Hepatocyte (in vitro differentiated cells): Measurements from ENCODE around the gene SPAST. TPM values are rescaled to one million over a fixed set of nuclear protein-coding genes. Genes with fewer than 3 reads are reported as not detected.
A peak's percentile ranks its signal among the peaks of the same experiment; 100 is the strongest.

Source experiments
- DNase-seq: peaks from one replicate; pipeline ENCODE4 v3.0.0-alpha.2; 2016; ENCODE audit warnings: low spot score
- H2AFZ ChIP-seq: fragments of 200-600 bp; sonication (generic); 2 replicates; pipeline ENCODE4 v1.6.0; 2016; ENCODE audit warnings: antibody characterized with exemption, mild to moderate bottlenecking
- H3K27ac ChIP-seq: fragments of 200-600 bp; sonication (generic); 2 replicates; pipeline ENCODE4 v1.5.1; 2016; ENCODE audit warnings: mild to moderate bottlenecking
- H3K27me3 ChIP-seq: fragments of 200-600 bp; sonication (generic); 2 replicates; pipeline ENCODE4 v1.6.1; 2016
- H3K36me3 ChIP-seq: fragments of 200-600 bp; sonication (generic); replicated peaks from 2 replicates; pipeline ENCODE4 v1.5.1; 2016; ENCODE audit warnings: low read depth; ENCODE audit not compliant: insufficient read depth
- H3K4me1 ChIP-seq: fragments of 200-600 bp; sonication (generic); 2 replicates; pipeline ENCODE4 v1.5.1; 2016; ENCODE audit warnings: mild to moderate bottlenecking, moderate library complexity; ENCODE audit not compliant: insufficient read depth
- H3K4me2 ChIP-seq: fragments of 200-600 bp; sonication (generic); 2 replicates; pipeline ENCODE4 v1.6.0; 2016
- H3K4me3 ChIP-seq: fragments of 200-600 bp; sonication (generic); 2 replicates; pipeline ENCODE4 v1.5.1; 2016; ENCODE audit warnings: mild to moderate bottlenecking
- H3K79me2 ChIP-seq: fragments of 200-600 bp; sonication (generic); 2 replicates; pipeline ENCODE4 v1.6.0; 2017; ENCODE audit warnings: mild to moderate bottlenecking
- H3K9me2 ChIP-seq: fragments of 200-600 bp; sonication (generic); replicated peaks from 2 replicates; pipeline ENCODE4 v1.6.0; 2017; ENCODE audit warnings: mild to moderate bottlenecking; ENCODE audit not compliant: insufficient read depth
- H3K9me3 ChIP-seq: fragments of 200-600 bp; sonication (generic); 2 replicates; pipeline ENCODE4 v1.5.1; 2016; ENCODE audit warnings: low read depth, mild to moderate bottlenecking
- H4K20me1 ChIP-seq: fragments of 200-600 bp; sonication (generic); 2 replicates; pipeline ENCODE4 v1.6.0; 2016; ENCODE audit warnings: mild to moderate bottlenecking; ENCODE audit not compliant: insufficient read depth, poor library complexity, severe bottlenecking
- EZH2 ChIP-seq: fragments of 200-600 bp; sonication (generic); IDR thresholded peaks from 2 replicates; pipeline ENCODE4 v1.6.1; 2016; ENCODE audit warnings: antibody characterized with exemption, mild to moderate bottlenecking, borderline replicate concordance
- EZH2phosphoT487 ChIP-seq: fragments of 200-600 bp; sonication (generic); IDR thresholded peaks from one replicate; pipeline ENCODE4 v1.6.1; 2018; ENCODE audit warnings: antibody characterized with exemption, mild to moderate bottlenecking, low read depth, moderate library complexity; ENCODE audit not compliant: unreplicated experiment, severe bottlenecking
- WGBS: methylation state at CpG from one replicate; pipeline ENCODE4 v1.1.6; 2016; ENCODE audit warnings: low lambda C conversion rate; ENCODE audit errors: missing lambda C conversion rate; 5-methylcytosine and 5-hydroxymethylcytosine counted together
- polyA plus RNA-seq: library from polyadenylated mRNA; unstranded; fragments of >200 nt; fragmentation: Nextera tagmentation; extraction: Ambion mirVana; gene quantifications from 2 replicates; pipeline ENCODE4 v1.2.1, GENCODE V29; 2016
- total RNA-seq: library from RNA; depleted of rRNA; stranded (reverse); fragments of >200 nt; gene quantifications from 2 replicates; pipeline ENCODE4 v1.2.3, GENCODE V29; 2014
- TF ChIP-seq, protein P1 (sequence below): fragments of 200-600 bp; sonication (generic); IDR thresholded peaks from 2 replicates; pipeline ENCODE4 v1.5.1; 2016; ENCODE audit warnings: antibody characterized with exemption, mild to moderate bottlenecking; ENCODE audit not compliant: poor library complexity

The SPAST gene
- total and polyA plus RNA-seq, 2 experiments from 2014 or later = 9.0 to 32.4 TPM

DNA sequence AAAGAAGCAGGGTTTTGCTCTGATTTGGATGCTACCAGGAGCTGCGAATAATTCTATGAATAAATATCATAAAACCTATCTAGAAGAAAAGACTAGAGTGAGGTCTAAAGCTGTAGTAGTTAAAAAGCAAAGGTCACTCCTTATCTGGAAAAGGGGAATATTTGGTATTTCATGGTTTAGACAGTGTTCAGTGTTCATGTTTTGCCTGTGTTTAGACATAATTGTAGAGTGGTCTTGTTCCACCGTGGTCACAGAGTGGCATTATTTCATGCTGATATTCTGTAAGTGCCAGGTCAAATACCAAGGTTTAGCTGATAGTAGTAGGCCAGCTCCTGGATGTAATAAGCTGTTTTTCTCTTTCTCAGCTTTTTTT lies 10.8 kb downstream of the SPAST start:
- 68% methylated on average over 2 of the region's 2 CpGs for WGBS
- Histone ChIP-seq H3K9me2 (no peaks in the 10 kb centered on the region), H2AFZ (no peak overlapping the region), H3K36me3 (no peaks in the 10 kb centered on the region), H3K79me2 (peaks cover 72% of the 10 kb centered on the region), H3K9me3 (no peaks in the 10 kb centered on the region), H3K27ac (peak overlapping the region; percentile 85), H3K4me1 (peaks cover 7% of the 10 kb centered on the region), H3K4me3 (no peak overlapping the region), H4K20me1 (no peaks in the 10 kb centered on the region), H3K27me3 (no peaks in the 10 kb centered on the region), H3K4me2 (peak overlapping the region; percentile 11)
- DNase-seq = no peak
- no peak for TF ChIP-seq EZH2phosphoT487
- no peak for TF ChIP-seq EZH2
- TF ChIP-seq, protein P1, sequence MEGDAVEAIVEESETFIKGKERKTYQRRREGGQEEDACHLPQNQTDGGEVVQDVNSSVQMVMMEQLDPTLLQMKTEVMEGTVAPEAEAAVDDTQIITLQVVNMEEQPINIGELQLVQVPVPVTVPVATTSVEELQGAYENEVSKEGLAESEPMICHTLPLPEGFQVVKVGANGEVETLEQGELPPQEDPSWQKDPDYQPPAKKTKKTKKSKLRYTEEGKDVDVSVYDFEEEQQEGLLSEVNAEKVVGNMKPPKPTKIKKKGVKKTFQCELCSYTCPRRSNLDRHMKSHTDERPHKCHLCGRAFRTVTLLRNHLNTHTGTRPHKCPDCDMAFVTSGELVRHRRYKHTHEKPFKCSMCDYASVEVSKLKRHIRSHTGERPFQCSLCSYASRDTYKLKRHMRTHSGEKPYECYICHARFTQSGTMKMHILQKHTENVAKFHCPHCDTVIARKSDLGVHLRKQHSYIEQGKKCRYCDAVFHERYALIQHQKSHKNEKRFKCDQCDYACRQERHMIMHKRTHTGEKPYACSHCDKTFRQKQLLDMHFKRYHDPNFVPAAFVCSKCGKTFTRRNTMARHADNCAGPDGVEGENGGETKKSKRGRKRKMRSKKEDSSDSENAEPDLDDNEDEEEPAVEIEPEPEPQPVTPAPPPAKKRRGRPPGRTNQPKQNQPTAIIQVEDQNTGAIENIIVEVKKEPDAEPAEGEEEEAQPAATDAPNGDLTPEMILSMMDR = no peak

DNA sequence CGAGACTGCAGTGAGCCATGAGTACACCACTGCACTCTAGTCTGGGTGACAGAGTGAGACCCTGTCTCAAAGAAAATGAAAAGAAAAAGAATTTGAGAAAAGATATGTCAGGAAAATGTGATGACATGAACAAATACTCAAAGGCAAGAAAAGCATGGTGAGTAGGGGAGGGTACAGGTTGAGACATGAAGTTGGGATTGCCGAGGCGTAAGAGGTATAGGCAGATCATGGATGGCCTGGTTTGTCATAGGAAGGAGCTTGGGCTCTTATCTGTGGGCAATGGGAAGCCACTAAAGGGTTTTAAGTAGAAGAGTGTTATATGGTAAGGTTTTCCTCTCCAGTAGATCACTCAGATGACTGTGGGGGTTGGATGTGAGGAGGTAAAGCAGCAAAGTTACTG lies 32.3 kb downstream of the SPAST start:
- Histone ChIP-seq H3K9me2 (no peaks in the 10 kb centered on the region), H4K20me1 (no peaks in the 10 kb centered on the region), H3K27me3 (no peaks in the 10 kb centered on the region), H3K9me3 (no peaks in the 10 kb centered on the region), H2AFZ (no peak overlapping the region), H3K4me1 (no peaks in the 10 kb centered on the region), H3K36me3 (no peaks in the 10 kb centered on the region), H3K4me2 (no peak overlapping the region), H3K27ac (no peak overlapping the region), H3K79me2 (no peaks in the 10 kb centered on the region), H3K4me3 (no peak overlapping the region)
- DNase-seq = no peak
- TF ChIP-seq, protein P1 = no peak
- TF ChIP-seq EZH2 = no peak
- TF ChIP-seq EZH2phosphoT487 = no peak
- WGBS = 97% methylated on average over 3 of the region's 3 CpGs

- Histone ChIP-seq H3K27ac (no peak overlapping the region), H3K4me3 (no peak overlapping the region), H2AFZ (no peak overlapping the region), H4K20me1 (no peaks in the 10 kb centered on the region), H3K9me2 (no peaks in the 10 kb centered on the region), H3K79me2 (no peaks in the 10 kb centered on the region), H3K4me2 (no peak overlapping the region), H3K9me3 (no peaks in the 10 kb centered on the region), H3K36me3 (no peaks in the 10 kb centered on the region), H3K4me1 (no peaks in the 10 kb centered on the region), H3K27me3 (no peaks in the 10 kb centered on the region)
- no peak for DNase-seq
- 98% methylated on average over 2 of the region's 2 CpGs for WGBS
- TF ChIP-seq EZH2phosphoT487 (no peak), EZH2 (no peak)
- TF ChIP-seq, protein P1 = no peak
Measured at GRCh38 chr2:32108111-32108510, 44.8 kb downstream of the SPAST start.

GRCh38 chr2:32118055-32118454 lies 54.7 kb downstream of the SPAST start:
- Histone ChIP-seq H3K4me1 (no peaks in the 10 kb centered on the region), H3K27me3 (no peaks in the 10 kb centered on the region), H3K27ac (no peak overlapping the region), H3K4me2 (no peak overlapping the region), H3K9me2 (no peaks in the 10 kb centered on the region), H2AFZ (no peak overlapping the region), H3K4me3 (no peak overlapping the region), H3K9me3 (no peaks in the 10 kb centered on the region), H3K79me2 (no peaks in the 10 kb centered on the region), H3K36me3 (no peaks in the 10 kb centered on the region), H4K20me1 (no peaks in the 10 kb centered on the region)
- TF ChIP-seq EZH2 = no peak
- TF ChIP-seq, protein P1 = no peak
- TF ChIP-seq EZH2phosphoT487 = no peak
- no peak for DNase-seq
- WGBS = 97% methylated on average over 3 of the region's 3 CpGs
